VCaP (cell line): ENCODE measurements around the gene CASP12.

Source experiments
- H3K27ac ChIP-seq: fragments of 450-650 bp; 2 replicates; pipeline ENCODE4 v1.5.1; 2017
- CTCF ChIP-seq: fragments of 450-650 bp; conservative IDR thresholded peaks from 2 replicates; pipeline ENCODE4 v1.5.1; 2017; ENCODE audit warnings: mild to moderate bottlenecking, moderate library complexity

Gene CASP12

GRCh38 chr11:104852811-104853210 is 45.4 kb downstream of the CASP12 start:
- TF ChIP-seq CTCF: no peak
- no peak overlapping the region for H3K27ac ChIP-seq

DNA sequence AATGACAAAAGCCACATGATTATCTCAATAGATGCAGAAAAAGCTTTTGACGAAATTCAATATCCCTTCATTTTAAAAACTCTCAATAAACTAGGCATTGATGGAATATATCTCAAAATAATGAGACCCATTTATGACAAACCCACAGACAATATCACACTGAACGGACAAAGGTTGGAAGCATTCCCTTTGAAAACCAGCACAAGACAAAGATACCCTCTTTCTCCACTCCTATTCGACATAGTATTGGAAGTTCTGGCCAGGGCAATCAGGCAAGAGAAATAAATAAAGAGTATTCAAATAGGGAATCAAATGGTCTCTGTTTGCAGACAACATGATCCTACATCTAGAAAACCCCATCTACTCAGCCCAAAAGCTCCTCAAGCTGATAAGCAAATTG is 52.0 kb downstream of the CASP12 start:
- no peak overlapping the region for H3K27ac ChIP-seq
- TF ChIP-seq CTCF: no peak

GRCh38 chr11:104844451-104844850 is 53.8 kb downstream of the CASP12 start:
- no peak overlapping the region for H3K27ac ChIP-seq
- TF ChIP-seq CTCF: no peak

DNA sequence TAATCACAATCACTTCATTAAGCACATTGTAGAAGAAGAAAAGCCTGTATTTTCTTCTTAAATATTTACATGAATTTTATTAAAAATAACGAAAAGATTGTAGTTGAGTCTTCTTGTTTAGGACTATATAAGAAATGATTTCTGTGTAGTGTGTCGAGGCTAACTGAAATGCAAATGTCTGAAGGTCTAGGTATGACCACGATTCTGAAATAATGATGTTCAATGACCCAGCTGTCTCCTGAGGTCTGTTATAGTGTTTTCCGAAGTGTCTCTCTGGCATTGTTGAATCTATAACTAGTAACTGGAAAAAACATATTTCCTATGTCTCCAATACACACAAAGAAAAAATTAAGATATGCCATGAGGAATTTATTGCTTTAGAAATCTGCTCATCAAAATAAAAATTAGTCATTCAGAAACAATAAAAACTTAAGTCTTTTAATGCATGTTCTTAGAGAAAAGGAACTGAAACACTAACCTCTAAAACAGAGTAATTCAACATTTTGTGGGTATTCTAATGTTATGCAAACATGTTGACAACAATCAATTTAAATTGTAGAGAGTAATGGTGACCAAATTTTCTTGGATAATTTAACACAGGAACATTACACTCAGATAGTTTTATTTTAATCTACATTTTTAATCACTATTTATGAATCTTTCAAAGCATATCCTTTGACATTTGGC is 55.0 kb downstream of the CASP12 start:
- H3K27ac ChIP-seq: no peak overlapping the region
- no peak for TF ChIP-seq CTCF

DNA sequence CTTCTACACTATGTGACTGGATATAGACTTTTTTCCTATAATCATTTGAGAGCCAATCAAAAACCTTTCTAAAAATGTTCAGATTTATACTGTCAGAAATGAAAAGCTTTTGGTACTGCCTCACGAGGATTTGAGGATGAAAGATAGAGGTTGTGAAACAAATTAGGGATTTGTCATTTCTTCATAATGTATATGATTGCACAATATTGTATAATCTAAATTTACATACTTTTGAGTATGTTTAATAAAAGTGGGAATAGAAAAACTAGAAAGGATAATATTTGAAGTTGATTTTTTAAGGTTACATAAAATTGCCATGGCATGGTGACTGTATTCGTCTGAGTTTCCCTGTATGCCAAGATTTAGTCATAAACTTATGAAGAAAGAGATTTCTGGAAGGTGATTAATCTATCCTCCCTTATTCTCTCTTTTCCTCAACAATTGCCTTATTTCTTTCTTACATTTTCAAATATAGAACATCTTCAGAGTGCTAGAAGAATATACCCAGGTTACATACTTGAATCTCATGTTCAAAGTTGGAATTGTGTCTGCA is 56.2 kb downstream of the CASP12 start:
- no peak overlapping the region for H3K27ac ChIP-seq
- no peak for TF ChIP-seq CTCF

- TF ChIP-seq CTCF: no peak
Measured at GRCh38 chr11:104841185-104841584, 57.1 kb downstream of the CASP12 start.

GRCh38 chr11:104837969-104838639 is 60.2 kb downstream of the CASP12 start:
- no peak for TF ChIP-seq CTCF
- no peak overlapping the region for H3K27ac ChIP-seq

More at GRCh38 chr11:104841185-104841584, 57.1 kb downstream of the CASP12 start:
- no peak overlapping the region for H3K27ac ChIP-seq
